Medulla oblongata (tissue), 1 donor: ENCODE results near the gene PIM3.
"Not testable (repeated sequence)": the region's sequence is repeated elsewhere in the genome, so short reads cannot be mapped to it uniquely, and the experiment has no call there.

Experiments used
- DNase-seq: peaks from one replicate; pipeline ENCODE4 v3.0.0-alpha.2; 2015; ENCODE audit errors: extremely low spot score

Gene PIM3

DNA sequence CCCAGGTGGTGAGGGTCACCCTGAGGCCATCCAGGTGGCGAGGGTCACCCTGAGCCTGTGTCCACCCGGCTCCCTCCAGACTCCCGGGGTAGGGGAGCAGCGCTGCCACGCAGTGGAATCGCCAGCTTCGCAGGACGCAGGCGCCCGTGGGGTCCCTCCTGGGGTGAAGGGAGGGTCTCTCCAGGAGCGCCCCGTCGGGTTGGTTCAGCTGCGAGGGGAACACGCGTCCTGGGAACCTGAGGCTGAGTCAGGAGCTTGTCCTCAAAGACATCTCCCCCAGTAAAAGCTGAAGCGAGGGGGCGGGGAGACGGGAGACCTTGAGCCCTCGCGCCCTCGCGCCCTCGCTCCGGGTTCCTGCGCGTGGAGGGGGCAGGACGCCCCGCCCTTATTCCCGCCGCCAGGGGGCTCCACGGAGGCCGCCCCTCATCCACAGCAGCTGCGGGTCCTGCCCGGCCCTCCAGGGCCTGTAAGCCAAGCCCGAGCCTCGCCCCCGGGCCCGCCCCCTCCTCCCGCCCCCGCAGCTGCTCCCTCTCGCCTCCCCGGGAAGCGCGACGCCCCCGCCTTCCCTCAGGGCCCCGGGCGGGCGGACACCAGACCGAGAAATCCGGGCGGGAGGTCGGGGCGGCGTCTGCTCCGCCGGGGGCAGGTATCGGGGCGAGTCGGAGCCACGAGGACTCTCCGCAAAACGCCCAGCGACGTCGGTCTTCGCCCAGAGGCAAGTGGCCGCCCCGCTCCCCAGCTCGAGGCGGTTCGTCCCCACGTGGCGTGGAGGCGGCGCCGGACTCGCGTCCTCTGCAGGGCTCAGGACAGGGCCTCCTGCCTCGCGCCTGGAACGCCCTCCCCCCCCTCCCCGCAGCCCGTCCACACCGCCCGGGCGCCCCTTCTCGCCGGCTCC is 22.8 kb downstream of the PIM3 start:
- no peak for DNase-seq

DNA sequence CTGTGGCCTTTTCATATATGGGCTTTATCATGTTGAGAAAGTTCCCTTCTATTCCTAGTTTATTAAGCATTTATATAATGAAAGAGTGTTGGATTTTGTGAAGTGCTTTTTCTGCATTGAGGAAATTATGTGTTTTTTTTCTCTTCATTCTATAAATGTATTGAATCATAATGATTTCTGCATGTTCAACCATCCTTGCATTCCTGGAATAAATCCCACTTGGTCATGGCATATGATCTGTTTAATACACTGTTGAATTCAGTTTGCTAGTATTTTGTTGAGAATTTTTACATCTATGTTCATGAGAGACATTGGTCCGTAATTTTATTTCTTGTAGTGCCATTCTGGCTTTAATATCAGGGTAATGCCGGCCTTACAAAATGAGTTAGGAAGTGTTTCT is 25.8 kb downstream of the PIM3 start:
- no peak for DNase-seq

DNA sequence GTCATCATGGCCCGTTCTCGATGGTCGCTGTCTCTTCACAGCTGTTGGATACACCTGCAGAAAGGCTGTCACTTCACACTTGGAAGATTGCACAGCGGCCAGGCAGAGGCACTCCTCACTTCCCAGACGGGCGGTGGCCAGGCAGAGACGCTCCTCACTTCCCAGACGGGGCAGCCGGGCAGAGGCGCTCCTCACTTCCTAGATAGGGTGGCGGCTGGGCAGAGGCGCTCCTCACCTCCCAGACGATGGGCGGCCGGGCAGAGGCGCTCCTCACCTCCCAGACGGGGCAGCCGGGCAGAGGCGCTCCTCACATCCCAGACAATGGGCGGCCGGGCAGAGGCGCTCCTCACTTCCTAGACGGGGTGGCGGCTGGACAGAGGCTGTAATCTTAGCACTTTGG is 29.3 kb downstream of the PIM3 start:
- DNase-seq = not testable (repeated sequence)

DNA sequence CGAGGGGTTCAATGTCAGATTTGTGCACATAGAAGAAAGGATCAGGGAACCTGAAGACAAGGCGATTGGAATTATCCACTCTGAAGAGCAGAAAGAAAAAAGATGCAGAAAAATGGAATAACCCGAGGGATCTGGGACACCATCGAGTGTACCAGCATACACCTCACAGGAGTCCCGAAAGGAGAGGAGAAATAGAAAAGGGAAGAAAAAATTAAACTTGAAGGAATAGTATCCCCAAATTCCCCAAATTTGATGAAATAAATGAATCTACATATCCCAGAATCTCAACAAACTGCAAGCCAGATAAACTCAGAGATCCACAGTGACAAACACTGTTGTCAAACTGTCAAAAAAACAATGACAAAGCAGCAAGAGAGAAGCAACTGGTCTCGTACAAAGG is 30.6 kb downstream of the PIM3 start:
- no peak for DNase-seq

DNA sequence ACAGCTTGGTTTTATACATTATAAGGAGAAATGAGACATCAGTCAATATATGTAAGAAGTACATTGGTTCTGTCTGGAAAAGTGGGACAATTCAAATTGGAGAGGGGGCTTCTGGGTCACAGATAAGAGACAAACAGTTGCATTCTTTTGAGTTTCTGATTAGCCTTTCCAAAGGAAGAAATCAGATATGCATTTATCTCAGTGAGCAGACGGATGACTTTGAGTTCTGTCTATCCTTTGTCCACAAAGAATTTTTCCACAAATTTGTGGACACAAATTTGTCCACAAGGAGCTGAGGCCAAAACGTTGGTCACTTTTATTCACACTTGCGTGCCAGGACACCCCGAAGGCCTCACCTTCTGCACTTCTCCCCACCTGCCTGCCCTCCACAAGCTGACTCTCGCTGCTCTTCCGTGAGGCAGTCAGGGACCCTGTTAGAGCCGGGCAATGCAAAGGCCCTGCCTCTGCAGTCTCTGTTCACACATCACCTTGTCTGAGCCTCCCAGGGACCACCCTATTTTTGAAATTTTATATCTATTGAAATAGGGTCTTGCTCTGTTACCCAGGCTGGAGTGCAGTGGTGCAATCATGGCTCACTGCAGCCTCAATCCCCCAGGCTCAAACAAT is 31.4 kb downstream of the PIM3 start:
- no peak for DNase-seq

DNA sequence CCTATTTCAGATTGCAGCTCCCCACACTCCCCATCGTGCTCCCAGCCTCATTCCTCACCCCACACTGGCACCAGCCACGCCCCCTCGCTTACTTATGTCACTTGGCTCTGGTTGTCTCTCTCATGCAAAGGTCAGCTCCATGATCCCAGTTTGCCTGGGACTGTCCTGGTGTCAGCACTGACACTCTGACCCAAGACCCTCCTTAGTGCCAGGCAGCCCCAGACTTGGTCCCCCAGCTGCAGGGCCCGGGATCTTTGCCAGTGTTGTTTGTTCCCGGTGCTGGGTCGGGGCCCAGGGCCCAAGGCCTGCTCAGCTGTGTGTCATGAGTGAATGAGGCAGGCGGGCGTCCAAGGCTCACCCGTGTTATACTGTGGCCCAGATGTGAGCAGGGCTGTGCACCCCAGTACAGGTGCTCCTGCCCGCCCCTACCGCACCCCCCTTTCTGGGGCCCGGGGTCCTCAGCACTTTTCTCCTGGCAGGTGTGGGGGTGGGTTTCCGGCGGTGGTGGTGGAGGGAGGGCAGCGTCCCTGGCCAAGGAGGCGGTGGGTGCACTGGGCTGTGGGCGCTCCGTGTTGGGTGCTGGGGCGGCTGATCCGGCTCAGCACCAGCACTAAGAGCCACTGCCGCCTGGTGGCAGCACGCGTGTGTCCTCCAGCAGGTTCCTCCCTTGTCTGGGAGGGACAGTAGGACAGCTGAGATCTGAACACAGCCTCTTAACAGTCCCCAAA is 32.5 kb downstream of the PIM3 start:
- peak; percentile 83 for DNase-seq

DNA sequence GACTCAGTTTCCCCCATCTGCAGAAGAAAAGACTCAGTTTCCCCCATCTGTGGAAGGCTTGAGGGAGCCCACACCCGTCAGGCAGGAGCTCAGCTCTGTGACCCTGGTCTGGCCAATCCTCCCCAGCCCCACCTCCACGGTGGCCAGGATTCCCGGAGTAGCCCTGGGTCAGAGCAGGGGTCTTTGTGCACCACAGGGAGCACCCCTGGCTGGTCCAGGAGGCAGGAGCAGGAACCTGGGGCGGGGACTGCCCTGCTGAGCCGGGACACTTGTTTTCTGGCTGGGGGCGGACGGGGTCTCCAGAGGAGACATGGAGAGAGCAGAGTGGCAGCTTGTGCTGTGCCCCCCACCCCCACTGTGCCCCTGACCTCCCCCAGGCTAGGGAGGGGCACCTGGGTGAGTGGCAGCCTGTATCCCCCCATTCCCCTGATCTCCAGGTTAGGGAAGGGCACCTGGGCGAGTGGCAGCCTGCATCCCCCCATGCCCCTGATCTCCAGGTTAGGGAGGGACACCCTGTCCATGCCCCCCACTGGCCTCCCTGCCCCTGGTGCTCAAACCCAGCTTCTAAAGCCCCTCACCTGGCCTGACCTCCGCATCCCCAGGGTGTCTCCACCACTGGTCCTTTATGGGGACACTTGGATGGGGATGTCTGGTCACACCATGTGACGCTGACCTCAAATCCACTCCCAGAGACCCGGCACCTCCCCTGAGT is 33.2 kb downstream of the PIM3 start:
- DNase-seq = no peak

DNA sequence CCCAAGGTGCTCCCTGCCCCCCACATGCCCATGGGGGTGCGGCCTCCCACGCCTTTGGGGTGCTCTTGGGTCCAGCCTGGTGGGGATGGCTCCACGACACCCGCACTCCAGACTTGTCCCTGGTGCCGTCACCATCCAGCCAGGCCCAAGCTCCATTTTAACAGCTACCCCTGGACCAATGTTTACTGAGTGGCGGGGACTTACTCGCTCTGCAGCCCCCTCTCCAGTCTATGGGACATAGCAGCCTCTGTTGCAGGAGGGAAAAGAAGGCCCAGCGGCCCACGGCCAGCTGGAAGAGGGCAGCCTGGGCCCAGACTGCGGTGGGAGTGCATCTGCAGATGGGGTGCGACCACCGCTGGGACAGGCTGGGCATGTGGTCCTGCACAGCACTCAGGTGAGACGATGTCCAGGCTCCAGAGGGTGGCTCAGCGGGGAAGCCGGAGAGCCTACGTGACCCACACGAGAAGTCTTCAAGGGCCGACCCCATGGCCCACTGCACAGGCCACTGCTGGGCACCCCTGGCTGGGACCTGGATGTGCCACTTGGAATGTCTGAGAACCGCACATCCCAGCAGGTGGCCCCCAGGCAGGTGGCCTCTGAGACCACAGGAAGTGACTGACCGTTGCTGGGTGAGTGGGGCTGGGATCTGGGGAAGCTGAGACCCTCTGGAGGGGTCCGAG is 33.9 kb downstream of the PIM3 start:
- DNase-seq = no peak

DNA sequence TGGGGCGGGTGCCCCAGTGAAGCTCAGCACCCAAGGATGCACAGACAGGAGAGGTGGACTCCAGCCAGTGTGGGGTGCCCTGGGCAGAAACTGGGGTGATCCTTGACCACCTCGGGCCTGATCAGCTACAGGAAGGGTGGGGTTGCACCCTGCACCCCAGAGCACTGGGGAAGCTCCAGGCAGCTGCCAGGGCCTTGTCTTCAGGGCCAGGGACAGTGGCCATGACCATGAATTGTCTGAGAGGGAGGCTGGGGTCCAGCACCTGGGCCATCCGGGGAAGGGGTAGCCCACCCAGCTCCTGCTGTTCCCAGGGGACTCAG is 34.4 kb downstream of the PIM3 start:
- no peak for DNase-seq

DNA sequence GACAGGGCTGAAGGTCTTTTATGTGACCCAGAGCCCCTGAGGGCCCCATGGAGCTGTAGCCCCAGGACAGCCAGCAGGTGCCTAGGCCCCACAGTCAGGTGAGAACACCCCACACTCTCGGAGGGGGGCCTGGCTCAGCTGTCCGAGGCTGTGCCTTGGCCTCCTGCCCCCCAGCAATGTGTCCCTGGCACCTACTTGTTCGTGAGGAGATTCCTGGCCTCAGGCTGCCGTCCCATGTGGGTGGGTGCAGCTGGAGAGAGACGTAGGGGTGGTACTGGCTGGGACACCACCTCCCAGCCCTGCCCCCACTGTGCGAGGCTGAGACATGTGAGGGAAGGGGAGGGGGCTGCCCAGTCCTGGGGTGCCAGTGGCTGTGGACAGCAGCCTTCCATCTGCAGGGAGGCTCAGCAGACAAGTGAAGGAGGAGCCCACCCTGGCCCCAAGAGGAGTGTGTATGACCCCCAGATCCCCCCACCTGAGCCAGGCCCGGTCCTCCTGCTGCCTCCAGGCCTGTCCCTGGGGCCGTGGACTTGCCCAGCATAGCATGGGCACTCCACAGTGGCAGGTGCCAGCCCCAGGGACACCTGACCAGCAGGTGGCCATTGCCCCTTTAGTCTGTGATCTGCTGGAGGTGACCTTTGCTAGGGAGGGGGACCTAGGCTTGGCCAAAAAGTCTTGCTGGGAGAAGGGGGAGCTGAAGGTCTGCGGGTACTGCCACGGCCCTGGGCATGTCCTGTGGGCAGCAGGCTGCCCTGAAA is 35.0 kb downstream of the PIM3 start:
- no peak for DNase-seq

DNA sequence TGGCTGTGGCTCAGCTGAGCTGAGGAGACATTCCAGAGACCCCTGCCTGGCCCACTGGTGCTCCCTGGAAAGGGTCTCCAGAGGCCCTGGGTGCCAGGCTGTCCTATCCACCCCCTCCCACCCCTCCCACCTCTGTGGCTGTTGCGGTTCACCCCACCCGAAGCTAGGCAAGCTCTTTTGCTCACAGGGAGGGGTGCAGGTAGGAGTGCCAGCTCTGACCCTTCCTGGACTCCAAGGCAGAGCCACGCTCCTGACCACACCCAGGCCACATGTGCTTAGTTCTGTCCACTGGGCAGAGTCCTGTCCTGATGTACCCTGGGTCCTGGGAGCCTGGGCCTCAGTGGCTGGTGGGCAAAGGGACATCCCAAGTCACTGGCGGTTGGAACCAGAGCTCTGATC is 35.5 kb downstream of the PIM3 start:
- DNase-seq = no peak

DNA sequence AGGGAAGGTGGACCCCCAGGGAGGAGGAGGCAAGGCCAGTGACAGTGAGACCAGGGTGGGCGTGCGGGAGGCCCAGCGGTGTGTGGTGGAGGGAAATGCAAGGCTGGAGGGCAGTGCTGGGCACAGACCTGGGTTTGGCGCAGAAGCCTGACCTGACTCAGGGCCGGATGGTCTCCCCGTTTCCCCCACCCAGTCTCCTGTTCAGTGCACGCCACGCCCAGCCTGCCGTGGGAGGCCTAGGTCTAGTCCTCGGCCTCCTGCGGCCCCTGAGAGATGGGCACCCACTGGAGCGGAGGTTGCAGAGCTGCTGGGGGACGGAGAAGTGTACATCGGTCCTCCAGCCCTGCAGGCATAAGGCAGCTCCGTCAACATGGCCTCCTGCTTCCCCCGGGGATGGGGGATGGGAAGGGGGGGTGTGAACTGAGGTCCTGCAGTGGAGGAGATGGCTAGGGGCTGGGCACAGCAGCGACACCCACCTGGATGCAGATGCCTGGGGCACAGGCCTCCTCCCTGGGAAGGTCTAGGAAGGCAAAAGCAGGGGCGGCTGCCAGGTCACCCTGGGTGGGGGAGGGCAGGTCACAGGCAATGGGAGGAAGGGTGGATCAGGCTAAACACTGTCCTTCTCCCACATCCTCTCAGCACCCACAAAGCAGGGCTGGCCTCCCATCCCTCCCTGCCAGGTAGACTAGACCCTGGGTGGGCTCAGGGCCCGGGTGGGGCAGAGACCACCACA is 36.1 kb downstream of the PIM3 start:
- DNase-seq = no peak

DNA sequence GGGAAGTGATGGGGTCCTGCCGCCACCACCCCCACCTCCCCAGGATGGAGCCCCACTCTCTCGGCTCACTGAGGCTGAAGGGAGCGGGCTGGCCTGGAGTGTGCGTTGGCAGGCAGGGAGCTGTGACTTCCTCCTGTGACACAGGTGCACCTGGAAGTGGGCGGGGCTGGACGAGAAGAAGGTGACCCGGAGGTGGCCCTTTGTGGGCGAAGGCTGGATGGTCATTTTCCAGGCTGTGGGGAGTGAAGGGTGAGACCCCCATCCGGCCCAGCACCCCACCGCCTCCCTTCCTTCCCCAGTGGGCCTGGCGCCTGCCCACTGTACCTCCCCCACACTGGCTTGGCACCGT is 36.7 kb downstream of the PIM3 start:
- no peak for DNase-seq

DNA sequence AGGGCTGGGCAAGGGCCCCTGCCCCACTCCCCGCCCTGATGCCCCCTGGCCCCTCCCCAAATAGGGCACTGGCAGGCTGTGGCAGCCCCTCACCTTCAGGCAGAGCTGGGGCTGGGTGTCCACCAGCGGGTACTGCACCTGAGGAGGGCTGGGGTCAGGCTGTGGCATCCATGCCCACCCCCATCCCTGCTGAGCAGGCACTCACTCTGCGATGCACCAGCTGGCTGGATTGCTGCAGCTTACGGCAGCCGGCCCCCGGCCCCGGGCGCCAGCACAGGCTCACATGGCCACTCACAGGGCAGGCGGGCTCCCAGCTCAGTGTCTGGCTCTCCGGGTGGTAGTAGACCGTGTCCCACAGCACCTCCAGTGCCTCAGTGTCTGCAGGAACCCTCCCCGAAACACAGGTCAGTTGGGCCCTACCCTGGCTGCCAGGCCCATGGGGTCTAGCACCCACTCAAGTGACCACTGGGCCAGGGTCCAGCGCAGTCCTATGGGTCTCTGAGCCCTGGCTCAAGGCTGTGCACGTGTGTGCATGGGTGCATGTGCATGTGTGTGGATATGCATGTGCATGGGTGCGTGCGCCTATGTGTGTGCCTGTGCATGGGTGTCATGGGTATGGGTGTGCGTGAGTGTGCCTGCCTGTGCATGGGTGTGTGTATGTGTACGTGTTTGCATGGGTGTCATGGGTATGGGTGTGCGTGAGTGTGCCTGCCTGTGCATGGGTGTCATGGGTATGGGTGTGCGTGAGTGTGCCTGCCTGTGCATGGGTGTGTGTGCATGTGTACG is 37.6 kb downstream of the PIM3 start:
- DNase-seq = no peak

DNA sequence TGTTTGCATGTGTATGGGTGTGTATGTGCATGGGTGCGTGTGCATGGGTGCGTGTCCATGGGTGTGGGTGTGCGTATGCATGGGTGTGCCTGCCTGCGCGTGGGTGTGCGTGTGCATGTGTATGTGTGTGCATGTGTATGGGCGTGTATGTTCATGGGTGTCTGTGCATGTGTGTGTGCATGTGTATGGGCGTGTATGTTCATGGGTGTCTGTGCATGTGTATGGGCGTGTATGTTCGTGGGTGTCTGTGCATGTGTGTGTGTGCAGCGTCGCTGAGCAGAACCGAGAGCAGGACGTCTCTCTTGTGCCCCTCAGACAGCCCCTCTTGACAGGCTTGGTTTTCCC is 38.1 kb downstream of the PIM3 start:
- DNase-seq = no peak

DNA sequence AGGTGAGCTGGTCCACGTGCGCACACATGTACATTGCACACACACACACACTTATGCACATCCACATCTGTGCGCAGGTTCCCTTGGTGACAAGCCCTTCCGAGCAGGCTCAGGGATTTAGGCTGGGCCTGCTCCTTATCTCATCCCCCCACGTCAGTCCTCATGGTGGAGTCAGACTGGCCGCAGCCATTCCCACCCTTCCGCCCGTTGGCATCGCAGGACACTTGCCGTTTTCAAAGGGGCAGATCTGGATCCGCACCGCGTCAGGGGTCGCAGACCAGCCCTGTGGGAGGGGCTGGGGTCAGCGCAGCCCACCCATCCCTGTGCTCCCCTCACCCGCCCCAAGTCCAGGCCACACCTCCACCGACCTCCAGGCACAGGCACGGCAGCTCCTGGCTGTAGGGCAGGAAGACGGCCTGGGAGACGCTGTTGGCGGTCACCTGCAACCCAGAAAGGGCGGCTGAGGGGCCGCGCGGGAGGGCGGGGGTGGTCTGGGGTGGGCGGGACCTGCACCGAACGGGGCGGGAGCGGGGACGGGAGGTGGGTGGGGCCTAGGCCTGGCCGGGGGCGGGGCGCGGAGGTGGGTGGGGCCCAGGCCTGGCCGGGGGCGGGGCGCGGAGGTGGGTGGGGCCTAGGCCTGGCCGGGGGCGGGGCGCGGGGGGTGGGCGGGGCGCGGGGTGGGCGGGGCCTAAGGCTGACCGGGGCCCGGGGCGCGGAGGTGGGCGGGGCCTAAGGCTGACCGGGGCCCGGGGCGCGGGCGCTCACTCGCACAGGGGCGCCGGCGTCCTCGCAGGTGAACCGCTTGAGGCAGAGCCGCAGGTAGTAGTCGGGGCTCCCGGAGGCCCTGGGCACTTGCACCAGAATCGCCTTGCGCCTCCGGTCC is 38.7 kb downstream of the PIM3 start:
- DNase-seq = no peak

DNA sequence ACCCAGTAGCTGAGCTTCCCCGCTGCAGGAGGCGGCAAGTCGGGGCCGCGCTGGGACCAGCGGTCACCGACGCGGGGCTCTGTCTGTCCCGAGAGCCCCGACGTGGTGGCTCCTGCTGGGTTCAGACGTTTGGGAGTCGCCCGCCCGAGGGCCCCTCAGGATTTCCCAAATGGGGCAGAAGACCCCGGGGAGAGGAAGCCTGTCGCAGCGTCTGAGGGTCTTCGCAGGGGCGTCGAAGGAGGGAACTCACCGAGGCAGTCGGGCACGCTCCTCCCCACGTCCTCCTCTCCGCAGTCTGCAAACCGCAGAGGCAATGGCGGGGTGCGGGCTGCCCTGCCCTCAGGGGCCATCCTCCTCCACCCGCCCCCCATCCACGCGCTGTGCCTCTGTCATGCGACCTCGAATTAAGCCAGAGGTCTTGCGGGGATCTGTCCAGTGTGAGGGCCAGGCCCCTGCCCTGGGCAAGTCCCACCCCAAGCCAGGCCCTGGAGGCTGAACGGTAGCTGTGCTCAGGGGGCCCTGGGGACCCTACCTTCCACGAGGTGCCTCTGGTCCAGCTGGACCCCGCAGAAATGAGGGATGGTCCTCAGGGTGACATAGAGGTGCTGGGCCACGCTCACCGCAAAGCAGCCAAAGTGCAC is 39.5 kb downstream of the PIM3 start:
- DNase-seq = no peak
